HS-5 (cell line): ENCODE measurements around the gene ITPR1.
"Not testable (repeated sequence)": the region's sequence is repeated elsewhere in the genome, so short reads cannot be mapped to it uniquely, and the experiment has no call there.

Experiments
- DNase-seq: peaks from one replicate; pipeline ENCODE4 v3.0.0-alpha.2; 2012; ENCODE audit warnings: low read depth

ITPR1 gene

DNA sequence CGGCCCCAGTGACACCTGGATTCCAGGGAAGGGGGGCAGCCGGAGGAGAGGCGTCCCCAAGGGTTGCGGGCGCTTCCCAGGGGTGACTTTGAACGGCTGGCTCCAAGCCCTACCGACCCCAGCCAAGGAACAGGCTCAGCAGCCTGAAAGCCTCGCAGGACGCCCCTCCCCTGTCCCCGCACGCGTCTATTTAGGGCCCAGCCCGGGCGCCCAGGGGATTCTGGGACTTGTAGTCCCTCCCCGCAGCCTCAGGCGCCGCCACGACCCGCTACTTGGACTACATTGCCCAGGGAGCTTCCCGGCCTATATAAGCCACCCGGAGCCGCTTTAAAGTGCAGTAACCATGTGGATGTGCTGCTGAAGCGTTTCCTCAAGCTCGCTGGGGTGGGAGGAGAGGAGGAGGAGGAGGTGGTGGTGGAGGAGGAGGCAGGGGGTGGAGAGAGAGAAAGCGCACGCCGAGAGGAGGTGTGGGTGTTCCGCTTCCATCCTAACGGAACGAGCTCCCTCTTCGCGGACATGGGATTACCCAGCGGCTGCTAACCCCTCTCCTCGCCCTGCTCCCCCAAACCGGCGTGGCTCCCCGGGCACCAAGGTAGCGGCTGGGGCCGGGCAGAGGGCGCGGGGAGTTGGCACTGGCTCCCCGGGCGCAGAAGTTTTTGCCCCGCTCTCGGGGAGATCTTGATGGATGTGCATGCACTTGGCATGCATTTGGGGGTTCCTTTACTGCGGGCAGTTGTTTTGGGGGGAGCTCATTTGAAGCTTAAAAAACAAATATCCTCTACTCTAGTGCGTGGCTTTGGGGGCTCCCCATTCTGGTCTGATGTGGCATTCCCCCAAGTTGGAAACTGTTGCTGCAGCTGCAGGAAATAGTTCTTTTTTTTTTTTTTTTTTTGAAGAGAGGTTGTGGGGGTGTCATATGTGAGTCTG, at the start of gene ITPR1:
ITPR1 (plus strand) TSS at position 335 of the 927 bp plus-strand sequence. CDS start 23,144 bp downstream, outside the sequence.
- DNase-seq, result peak; percentile 91

DNA sequence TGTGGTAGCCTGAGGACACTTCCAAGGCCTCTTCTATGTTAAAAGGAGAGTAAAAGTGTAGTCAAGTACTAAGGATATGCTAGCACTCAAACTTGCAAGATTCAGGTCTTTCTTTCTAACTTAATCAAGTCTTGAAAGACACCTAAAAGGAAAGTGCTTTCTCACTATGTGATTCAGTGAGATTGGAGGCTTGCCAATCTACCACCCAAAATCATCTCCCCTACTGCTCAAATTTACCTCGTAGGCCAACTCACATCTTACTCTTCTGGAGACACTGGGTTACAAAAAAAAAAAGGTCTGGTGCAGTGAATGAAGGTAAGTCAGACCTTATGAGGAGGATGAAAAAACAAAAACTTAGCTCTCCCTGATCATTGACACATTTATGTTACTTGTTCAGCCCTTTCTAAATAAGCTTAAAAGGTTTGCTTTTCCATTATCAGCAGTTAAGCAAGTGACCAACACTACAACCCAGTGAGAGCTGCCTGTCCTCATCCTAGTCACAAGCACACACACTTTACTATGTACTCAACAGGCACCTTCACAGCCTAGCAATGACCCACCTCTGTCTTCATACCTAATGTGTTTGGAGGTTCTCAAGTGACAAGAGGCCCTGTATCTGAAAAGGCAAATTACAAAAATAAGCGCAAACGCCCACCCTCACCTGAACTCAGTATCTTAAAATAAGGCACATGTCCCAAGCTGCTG, 45.7 kb upstream of the ITPR1 start:
- no peak for DNase-seq

DNA sequence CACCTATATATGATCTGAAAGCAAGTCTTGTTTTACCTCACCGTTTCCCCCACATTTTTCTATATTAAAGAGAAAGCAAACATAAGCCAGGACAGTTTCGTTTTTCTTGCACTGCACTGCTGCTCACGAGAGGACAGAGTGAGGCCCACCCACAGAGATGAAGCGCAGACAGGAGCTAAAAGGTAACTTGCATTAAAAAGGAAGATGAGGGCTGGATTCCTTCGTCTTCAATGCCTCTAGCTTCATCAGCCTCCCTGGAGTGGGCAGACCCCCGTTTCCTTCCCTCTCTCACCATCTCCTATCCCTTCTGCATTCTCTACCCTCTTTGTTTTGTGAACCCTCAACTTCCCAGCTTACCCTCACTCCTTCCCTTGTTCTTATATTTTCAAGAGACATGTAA, 45.0 kb upstream of the ITPR1 start:
- no peak for DNase-seq

DNA sequence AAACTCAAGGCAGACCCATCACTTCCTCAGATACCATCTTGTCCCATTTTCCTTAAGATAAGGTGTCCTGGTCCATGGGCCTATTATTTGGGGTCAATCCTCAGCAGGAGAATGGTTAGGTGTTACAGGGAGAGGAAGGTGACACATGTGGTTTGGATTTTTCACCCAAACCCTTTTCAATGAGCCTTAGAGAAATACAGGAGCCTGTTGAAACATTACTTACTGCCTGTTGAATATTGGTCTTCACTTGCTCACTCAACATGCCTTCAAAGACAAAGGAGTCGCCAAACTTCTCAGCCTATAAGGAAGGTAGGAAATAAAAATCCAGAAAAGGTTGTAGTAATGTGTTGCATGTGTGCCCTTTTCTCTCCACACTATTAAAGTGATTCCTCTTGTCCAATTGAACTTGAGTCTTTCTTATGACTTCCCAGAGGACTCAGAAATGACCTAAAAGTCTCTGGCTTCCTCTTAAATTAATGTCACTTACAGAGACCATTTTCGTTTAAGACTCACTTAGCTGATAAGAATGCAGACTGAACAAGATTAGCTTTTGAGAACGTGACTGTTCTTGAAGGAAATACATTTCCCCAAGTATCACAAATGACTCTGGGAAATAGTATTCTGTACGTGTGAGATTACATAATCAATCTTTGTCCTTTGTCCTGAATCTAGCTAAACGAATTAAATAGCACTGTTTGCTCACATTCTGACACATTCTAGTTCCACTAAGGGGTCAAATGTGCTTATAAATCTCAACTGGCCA, 43.9 kb upstream of the ITPR1 start:
- DNase-seq, result no peak

DNA sequence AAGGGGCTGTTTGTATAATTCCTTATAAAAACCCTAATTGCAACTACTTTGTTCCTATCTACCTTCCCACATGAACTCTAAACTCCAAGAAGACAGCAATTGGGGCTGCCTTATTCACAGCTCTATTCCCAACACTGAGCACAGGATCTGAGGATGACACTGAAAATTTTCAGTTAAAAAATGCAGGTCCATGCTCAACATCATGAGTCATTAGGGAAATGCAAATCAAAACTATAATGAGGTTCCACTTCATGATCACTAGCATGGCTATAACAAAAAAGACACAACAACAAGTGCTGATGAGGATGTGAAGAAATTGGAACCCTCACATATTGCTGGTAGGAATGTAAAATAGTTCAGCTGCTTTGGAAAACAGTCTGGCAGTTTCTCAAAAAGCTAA, 39.0 kb upstream of the ITPR1 start:
- DNase-seq, result no peak

DNA sequence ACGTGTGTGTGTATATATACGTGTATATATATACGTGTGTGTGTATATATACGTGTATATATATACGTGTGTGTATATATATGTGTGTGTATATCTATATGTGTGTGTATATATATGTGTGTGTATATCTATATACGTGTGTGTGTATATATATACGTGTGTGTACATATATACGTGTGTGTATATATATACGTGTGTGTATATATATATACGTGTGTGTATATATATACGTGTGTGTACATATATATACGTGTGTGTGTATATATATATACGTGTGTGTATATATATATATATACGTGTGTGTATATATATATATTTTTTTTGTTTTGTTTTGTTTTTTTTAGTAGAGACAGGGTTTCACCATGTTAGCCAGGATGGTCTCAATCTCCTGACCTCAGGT, 36.4 kb upstream of the ITPR1 start:
- DNase-seq, result not testable (repeated sequence)

DNA sequence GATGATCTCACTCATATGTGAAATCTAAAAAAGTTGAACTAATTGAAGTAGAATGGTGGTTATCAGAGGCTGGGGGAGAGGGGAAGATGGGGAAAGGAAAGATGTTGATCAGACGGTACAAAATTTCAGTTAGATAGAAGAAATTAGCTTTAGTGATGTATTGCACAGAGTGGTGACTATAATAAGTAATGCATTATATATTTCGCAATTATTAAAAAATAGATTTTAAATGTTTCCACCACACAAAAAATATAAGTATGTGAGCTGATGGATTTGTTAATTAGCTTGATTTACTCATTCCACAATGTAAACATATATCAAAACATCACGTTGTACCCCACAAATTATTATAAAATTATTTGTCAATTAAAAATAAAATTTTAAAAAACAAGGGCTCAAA, 34.2 kb upstream of the ITPR1 start:
- DNase-seq, result no peak

DNA sequence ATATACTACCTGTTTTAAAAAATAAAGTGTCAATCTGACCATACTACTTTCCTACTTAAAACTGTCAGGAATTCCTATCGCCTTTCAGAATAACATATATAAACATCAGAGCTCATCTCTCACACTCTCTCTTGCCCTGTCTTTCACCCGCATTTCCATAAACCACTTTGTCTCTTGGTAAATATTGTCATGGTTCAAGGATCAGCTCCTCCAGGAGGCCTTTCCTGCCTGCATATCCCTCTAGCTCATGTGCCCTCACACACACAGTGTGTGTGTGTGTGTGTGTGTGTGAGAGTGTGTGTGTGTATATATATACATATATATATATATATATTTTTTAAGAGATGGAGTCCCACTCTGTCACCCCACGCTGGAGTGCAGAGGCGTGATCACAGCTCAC, 32.8 kb upstream of the ITPR1 start:
- DNase-seq, result no peak

DNA sequence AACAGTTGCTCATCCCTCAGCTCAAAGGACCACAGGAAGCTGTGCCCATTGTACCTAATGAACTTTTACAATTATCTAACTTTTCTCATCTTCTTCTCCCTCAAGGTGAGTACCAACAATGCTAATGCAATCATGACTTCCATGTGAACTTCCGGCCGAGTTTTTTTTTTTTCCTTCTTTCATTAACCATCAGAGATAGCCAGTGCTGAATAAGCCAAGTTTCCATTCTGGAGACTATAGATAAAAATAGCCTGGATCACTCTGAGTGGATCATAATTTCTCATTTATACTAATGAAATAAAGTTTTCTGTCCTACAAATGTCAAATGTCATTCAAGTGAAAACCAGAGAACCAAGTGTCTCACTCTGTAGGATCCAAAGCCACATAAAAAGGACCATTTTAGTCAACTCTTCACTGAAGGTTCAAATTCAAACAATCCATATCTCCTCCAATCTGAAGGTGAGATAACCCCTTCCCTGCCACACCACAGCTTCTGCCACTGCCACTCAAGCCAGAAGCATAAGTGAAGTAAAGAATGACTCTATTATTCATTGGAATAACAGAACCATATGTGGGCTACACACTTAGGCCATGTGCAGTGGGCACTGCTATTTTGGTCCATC, 31.6 kb upstream of the ITPR1 start:
- no peak for DNase-seq

DNA sequence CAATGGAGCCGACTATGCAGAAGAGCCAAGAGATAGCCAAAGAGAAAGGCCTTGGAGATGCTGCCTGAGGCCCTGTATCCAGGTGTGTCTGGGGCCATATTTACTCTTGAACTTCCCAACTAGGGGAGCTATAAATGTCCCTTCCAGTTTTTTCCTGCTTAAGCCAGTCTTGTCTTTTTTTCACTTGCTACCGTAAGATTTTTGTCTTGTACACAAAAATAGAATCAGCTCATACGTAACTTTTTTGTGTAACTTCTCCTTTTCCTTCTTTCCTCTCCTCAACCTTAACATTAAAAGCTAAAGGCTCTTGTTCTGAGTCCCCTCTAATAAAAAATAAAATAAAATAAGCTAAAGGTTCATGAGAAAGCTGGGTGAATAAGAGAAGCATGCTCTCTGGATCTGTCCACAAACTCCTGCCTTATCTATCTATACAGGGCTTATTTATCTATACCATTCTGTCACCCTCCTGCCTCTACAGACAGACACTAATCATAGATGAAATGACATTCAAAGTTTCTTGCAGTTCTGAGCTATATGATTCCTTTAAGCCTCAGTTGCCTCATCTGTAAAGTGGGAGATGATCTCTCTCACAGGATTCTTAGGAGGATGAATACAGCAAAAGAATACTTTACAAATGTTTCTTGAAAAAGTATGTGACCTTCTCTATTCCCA, 30.6 kb upstream of the ITPR1 start:
- DNase-seq, result no peak

DNA sequence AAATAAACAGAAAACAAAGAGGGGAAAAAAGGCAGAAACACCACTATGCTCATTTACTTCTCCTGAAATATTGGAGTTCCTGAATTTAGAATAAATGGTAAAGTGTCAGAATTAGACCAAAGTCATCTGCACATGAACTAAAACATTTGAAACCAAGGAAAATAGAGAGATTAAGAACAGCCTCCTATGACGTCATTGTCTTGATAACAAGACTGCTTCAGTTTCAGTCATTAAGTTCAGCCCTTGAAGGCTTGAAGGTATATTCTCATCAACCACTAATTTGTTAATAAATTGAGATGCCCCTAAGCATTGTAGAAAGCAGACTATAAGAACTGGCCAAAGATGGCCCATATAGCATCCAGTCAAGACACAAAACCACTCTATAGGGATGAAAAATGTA, 28.6 kb upstream of the ITPR1 start:
- DNase-seq, result no peak

DNA sequence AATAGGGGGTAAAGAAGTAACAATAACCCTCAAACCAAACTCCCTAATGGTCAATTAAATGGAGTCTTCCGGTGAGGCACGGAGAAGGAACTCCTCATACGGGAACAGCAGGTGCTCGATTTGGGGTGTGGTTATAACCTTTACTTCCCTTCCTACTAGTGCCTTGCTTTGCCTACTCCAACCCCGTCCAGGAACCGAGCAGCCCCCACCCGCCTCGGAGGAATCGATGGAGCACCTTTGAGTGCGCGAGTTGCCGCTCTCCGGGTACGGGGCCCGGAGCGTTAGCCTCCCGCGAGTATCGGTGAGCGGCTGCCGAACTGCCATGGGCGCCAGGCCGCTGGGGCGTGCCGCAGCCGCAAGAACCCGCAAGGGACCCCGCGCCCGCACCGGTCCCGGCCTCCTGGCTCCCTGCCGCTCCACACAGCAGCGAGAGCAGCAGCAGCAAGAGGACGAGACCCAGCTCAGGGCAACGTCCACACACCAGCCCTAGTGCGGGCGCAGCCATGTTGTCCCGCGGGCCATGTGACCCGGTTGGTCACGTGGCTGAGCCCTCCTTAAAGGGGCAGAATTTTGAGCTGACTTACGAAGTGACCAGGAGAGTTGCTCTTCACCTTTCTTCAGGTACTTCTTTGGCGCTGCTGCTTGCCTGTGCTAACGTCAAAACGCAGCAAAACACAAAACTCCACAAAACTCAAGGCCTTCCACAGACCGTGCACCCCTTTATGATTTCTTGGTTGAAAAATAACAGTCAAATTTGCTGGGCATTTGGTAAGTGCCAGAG, 26.2 kb upstream of the ITPR1 start, which contains the start of gene SUMF1:
SUMF1 (minus strand) TSS at position 529 of the 781 bp plus-strand sequence; CDS start at position 505, 24 bp downstream.
- DNase-seq, result peak; percentile 26

DNA sequence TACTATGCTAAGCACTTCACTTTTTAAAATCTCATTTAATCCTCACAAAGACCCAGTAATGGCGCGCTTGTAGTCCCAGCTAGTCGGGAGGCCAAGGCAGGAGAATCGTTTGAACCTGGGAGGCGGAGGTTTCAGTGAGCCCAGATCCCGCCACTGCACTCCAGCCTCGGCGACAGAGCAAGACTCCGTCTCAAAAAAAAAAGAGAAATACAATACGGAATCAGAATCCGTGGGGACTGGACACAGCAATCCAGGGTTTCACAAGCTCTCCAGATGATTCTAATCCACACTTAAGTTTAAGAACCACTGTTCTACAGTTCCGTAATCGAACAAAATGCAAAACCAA, 25.7 kb upstream of the ITPR1 start:
- DNase-seq, result no peak

DNA sequence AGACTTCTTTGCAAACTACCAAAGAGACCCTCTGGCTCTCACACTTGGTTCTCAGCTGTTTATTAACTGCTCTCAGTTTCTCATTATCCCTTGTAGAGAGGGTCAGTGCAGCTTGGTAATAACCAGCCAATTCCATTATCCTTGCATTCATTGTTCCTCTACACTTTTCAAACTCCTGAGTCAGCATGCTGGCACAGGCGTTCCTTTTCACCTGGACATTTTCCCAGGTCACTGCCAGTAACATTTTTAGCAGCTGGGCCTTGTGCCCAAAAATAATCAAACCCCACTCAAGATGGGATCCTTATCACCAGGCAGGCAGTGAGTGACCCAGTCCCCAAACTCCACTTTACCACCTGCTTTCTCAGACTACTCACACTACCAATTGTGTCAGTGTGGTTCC, 21.2 kb upstream of the ITPR1 start:
- no peak for DNase-seq

DNA sequence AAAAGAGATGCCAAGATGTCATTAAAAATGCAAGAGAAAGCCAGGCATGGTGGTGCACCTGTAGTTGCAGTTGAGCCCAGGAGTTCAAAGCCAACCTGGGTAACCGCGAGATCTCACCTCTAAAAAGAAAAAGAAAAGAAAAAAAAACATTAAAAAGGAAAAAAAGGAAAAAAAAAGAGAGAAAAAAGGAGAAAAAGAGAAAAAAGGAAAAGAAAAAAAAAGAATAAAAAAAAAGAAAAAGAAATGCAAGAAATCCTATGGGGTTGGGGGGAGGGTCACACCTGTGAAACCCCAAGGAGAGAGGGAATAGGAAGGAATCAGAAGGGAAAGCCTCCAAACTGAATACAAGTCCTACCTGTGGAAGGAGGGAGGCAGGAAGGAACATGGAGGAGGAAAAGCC, 20.8 kb upstream of the ITPR1 start:
- DNase-seq, result no peak

DNA sequence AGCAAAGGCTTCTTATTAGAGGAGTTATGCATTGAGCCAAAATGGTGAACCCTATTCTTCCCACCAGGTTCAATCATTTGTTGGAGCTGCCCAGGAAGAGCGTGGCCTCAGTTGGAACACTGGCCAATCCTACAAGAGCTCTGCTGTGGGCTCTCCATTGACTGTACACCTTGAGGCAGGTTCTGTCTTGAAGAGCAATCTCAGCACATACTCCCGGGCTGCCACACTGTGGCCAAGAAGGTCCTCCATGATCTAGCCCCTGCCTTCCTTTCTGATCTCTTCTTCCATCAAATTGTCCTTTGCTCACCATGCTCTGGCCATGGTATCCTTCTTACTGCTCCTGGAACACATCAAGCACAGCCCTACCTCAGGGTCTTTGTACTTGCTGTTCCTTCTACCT, 20.4 kb upstream of the ITPR1 start:
- no peak for DNase-seq

DNA sequence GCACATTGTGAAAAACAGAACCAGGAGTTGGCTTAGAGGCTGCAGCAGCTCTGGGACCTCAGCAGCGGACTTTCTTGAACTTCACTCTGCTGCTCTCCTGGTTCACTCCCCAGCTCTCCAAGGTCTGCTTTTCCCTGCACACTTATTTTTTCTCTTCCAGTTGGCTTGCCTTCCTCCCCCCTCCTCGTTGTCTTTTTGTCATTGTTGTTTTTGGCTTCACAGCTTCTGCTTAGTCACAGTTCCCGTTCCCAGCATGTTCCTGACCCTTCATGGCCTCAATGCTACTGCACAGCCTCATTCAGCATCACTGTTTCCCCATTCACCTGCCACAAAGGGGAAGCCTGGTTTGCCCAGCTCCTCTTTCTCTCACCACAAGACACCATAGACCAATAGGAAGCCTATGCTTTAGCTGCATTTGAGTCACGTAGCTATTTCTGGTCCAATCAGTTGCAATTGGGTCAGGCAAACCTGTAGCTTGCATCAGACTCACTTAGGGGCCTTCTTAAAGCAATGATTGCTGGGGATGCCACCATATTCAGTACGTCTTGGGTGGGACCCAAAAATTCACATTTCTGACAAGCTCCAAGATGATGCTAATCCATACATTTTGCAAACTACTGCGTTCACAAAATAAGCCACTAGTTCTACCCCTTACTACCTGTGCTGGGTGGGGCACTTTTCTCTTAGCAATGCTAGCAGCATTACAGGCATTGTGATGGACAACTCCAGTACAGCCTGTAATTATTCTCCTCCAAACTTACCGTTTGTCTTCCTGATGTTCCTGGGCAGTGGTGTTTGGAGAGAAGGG, 18.3 kb upstream of the ITPR1 start:
- no peak for DNase-seq

DNA sequence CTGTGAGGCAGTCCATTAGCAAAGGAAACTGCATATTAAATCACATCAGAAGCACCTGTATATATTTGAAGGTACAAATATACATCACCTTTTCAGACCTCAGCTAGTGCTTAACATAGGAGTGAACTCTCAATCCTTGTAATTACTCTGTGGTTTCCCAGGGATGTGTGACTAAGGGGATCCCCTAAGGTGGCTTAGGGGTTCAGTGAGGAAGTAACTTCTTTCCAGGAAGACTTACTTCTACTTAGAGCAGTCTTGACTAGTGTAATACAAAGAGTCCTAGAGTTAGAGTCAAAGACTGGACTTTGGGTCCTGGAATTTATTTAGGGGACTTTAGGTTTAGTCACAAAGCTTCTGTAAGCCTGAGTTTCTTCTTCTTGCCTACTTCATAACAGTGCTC, 17.3 kb upstream of the ITPR1 start:
- no peak for DNase-seq

DNA sequence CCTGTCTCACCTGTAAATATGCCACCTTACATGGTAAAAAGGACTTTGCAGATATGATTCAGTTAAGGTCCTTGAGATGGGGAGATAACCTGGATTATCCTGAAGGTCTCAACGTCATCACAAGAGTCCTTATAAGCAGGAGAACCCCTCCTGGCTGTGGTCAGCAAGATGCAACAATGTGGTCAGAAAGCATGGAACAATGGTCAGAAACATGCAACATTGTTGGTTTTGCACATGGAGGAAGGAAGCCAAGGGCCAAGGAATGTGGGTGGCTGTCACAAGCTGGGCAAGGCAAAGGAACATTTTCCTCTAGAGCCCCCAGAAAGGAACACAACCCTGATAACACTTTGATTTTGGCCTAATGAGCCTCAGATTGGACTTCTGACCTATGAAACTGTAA, 16.7 kb upstream of the ITPR1 start:
- DNase-seq, result no peak

DNA sequence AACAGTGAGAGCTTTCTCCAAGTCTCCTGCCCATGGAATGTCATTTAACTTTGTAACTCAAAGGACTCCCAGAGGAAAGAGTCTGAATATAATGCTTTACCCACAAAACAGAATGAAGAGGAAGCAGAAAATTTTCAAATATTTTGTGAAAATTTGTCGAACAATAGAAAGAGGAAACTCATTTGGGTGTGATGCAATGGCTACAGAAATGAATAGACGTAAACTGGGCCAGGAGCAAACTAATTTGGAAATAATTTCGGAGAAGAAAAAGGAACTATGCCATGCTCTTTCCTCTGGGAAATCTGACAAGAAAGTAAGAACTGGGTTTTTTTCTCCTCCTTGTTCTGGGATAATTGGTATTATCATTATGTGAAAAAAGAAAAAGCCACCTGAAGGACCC, 14.9 kb upstream of the ITPR1 start:
- DNase-seq, result no peak
